ENCODE data around the gene BEST1. TPM values are rescaled to one million over a fixed set of nuclear protein-coding genes. Genes with fewer than 3 reads are reported as not detected.
"Not testable (repeated sequence)": the region's sequence is repeated elsewhere in the genome, so short reads cannot be mapped to it uniquely, and the experiment has no call there.

BEST1 gene
- total RNA-seq, 6 experiments from 2014 or later, result 0.92 to 2.0 (median 1.9) TPM

DNA sequence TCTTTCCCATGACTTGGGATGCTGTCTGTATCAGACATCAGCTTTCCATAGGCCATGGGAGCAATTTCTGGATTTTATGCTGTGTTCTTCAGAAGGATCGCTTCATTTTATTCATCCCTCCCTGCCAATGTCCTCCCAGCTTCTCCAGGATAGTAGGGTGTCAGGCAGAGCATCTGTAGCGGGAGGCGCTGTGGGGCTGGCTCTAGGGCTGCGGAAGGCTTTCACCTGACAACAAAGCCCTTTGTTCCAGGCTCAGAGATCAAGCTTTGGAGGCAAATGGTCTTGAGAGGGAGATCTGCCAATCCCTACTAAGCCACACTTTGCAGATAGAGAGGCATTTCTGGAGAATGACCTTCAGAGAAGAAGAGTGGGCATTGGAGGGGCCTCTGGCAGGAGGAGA, 46.8 kb downstream of the BEST1 start:
- Mint-ChIP-seq H3K9me3 (peaks cover 14% of the 10 kb centered on the region), H3K4me1 (ENCODE audit: low read depth) (no peaks in the 10 kb centered on the region; the same call in 1 of the 2 replicates), H3K4me3 (no peak overlapping the region), H3K27me3 (ENCODE audit: insufficient read depth) (no peaks in the 10 kb centered on the region; the same call in 1 of the 2 replicates), H3K36me3 (ENCODE audit: low read depth) (peaks cover 15% of the 10 kb centered on the region), H3K27ac (no peak overlapping the region)
- DNase-seq, result no peak
- TF ChIP-seq, protein P1, sequence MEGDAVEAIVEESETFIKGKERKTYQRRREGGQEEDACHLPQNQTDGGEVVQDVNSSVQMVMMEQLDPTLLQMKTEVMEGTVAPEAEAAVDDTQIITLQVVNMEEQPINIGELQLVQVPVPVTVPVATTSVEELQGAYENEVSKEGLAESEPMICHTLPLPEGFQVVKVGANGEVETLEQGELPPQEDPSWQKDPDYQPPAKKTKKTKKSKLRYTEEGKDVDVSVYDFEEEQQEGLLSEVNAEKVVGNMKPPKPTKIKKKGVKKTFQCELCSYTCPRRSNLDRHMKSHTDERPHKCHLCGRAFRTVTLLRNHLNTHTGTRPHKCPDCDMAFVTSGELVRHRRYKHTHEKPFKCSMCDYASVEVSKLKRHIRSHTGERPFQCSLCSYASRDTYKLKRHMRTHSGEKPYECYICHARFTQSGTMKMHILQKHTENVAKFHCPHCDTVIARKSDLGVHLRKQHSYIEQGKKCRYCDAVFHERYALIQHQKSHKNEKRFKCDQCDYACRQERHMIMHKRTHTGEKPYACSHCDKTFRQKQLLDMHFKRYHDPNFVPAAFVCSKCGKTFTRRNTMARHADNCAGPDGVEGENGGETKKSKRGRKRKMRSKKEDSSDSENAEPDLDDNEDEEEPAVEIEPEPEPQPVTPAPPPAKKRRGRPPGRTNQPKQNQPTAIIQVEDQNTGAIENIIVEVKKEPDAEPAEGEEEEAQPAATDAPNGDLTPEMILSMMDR (IDR thresholded peaks at IDR 0.05), result no peak

DNA sequence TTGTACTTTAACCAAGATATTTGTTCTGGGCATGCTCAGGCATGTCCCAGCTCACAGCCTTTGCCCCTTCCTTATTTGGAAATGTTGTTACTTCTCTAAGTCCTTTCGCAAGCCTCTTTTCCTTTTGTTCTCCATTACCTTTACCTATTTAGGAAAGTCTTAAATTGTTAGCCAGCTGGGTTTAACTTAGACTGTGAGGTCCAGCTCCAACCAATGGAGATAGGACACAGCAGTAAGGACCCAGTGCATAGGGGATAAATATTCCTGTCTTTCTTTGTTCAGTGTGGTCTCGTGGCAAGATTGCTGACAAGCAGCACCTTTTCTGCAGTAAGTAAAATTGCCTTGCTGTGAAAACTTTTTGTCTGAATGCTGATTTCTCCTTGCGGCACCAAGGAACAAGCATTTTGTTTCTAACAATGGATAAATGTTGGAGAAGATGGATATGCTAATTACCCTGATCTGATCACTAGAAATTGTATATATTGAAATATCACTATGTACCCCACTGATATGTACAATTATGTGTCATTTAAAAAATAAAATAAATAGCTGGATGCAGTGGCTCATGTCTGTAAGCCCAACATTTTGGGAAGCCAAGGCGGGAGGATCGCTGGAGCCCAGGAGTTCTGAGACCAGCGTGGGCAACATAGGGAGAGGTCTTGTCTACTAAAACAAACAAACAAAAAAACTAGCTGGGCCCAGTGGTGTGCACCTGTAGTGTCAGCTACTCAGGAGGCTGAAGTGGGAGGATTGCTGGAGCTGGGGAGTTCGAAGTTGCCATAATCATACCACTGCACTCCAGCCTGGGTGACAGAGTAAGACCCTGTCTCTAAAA, 49.2 kb downstream of the BEST1 start:
- DNase-seq, result no peak
- TF ChIP-seq, protein P1 (IDR thresholded peaks at IDR 0.05), result no peak
- Mint-ChIP-seq H3K27me3 (ENCODE audit: insufficient read depth) (peaks cover 3% of the 10 kb centered on the region; the same call in 1 of the 2 replicates), H3K36me3 (ENCODE audit: low read depth) (peaks cover 15% of the 10 kb centered on the region), H3K4me3 (no peak overlapping the region), H3K27ac (peak overlapping the region; percentile 29), H3K4me1 (ENCODE audit: low read depth) (peaks cover under 1% of the 10 kb centered on the region; the same call in 1 of the 2 replicates), H3K9me3 (peaks cover 14% of the 10 kb centered on the region)

DNA sequence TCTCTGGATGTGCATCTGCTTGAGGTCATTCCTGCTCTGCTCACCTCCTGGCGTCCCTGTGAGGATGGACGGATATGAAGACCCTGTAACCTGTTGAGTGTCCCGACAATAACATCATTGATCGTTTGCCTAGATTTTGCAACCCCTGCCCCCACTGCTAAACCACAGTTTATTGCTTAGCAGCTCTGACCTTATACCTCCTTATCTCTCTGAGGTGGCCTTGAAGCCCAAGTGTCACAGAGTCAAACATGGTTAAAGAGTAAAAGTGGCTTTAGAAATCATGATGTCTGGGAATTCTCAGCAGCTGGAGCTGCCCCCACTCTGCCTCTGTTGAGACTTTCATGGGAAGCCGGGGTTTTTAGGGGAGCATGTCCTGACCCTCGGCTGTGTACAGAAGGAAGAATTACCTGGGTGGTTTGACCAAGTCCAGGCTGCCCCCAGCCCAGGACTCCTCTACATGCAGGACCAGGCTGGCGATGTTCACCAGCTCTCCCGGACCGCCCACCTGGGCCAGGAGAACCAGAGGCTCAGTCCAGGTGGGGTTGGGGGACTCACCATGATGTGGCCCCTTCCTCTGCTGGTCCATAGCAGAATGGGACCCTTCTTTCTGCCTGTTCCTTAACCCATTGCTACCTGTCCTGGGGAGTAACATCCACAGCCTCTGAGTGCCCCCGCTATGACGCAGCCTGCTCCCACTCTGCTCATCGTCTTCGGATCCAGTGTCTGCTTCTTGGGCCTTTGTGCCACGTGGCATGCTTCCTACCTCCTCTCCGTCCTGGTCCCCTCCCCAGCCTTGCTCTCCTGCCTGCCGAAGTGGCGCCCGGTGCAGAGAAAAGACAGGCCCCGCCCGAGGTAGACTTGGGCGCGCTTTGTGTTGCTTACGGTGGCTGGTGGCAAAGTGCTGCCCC, 50.6 kb downstream of the BEST1 start:
- no peak overlapping the region for H3K4me3 Mint-ChIP-seq
- no peak overlapping the region for H3K27ac Mint-ChIP-seq
- H3K9me3 Mint-ChIP-seq, result peaks cover 14% of the 10 kb centered on the region
- H3K27me3 Mint-ChIP-seq (ENCODE audit: insufficient read depth), result peaks cover 3% of the 10 kb centered on the region; the same call in 1 of the 2 replicates
- peaks cover 13% of the 10 kb centered on the region for H3K4me1 Mint-ChIP-seq (ENCODE audit: low read depth)
- peaks cover 15% of the 10 kb centered on the region for H3K36me3 Mint-ChIP-seq (ENCODE audit: low read depth)
- no peak for DNase-seq
- TF ChIP-seq, protein P1 (IDR thresholded peaks at IDR 0.05), result no peak

DNA sequence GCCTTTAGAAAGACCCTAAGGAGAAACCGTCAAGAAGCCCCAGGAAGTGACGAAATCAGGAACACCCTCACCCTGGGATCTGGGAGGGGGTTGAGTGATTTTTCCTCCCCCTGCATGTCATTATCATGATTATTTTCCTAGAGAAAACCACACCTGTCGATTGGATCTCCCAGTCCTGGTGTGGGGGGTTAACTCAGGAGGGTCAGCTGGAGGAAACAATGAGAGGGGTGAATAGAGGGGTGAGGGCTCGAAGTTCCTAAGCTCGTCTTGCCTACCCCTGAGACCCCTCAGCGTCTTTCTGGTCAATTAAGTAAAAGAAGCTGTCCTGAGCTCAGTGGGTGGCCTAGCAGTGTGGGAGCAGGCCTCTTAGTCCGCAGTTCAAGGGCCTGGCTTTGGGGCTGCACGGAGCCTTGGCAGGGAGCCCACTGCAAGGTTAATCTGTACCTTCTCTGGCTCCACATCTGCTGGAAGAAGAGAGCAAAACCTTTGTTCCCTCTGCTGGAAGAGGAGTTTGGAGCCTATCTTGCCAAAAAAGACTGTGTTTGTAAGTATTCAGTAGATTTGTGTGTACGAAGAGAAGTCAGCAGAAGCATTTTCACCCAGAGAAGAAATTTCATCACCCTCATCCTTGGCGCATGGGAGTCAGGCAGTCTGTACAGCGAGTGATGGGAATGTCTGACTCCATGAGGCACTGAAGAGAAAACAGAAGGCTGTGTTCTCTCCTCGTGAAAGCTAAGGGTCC, 51.5 kb downstream of the BEST1 start:
- peaks cover 3% of the 10 kb centered on the region; the same call in 1 of the 2 replicates for H3K27me3 Mint-ChIP-seq (ENCODE audit: insufficient read depth)
- peaks cover 15% of the 10 kb centered on the region for H3K36me3 Mint-ChIP-seq (ENCODE audit: low read depth)
- H3K27ac Mint-ChIP-seq, result no peak overlapping the region
- H3K9me3 Mint-ChIP-seq, result peaks cover 14% of the 10 kb centered on the region
- H3K4me3 Mint-ChIP-seq, result no peak overlapping the region
- TF ChIP-seq, protein P1 (IDR thresholded peaks at IDR 0.05), result no peak
- H3K4me1 Mint-ChIP-seq (ENCODE audit: low read depth), result peaks cover 13% of the 10 kb centered on the region
- DNase-seq, result no peak

DNA sequence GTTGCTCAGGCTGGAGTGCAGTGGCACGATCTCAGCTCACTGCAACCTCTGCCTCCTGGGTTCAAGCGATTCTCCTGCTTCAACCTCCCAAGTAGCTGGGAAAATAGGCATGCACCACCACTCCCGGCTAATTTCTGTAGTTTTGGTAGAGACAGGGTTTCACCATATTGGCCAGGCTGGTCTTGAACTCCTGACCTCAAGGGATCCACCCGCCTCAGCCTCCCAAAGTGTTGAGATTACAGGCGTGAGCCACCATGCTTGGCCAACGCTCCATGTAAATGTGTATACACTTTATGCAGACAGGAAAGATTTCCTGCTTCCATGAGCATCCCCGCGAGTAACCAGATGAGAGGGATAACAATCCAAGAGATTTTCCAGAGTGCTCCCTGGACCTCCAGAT, 52.1 kb downstream of the BEST1 start:
- Mint-ChIP-seq H3K9me3 (peaks cover 14% of the 10 kb centered on the region), H3K36me3 (ENCODE audit: low read depth) (peaks cover 15% of the 10 kb centered on the region), H3K4me1 (ENCODE audit: low read depth) (peaks cover 13% of the 10 kb centered on the region)
- not testable (repeated sequence) for H3K4me3 Mint-ChIP-seq; H3K27me3 Mint-ChIP-seq (ENCODE audit: insufficient read depth); DNase-seq; H3K27ac Mint-ChIP-seq

Data from HFFc6 (cell line).